HEK293 (cell line): ENCODE results near the gene PSRC1.

Source experiments
- CTCF ChIA-PET: fragments of 350-600 bp; formaldehyde crosslinking; extraction: SDS; loops from one replicate; lab custom pipeline; 2021; ENCODE audit warnings: antibody characterized with exemption; lab: Yijun Ruan, JAX
- POLR2A ChIA-PET: fragments of 300-600 bp; formaldehyde crosslinking; extraction: SDS; loops from one replicate; lab custom pipeline; 2020; ENCODE audit warnings: antibody characterized with exemption, inconsistent platforms; lab: Yijun Ruan, JAX
- H3K27ac ChIP-seq: fragments of 200-500 bp; sonication (Bioruptor generic); 2 replicates; pipeline ENCODE4 v1.5.1; 2014; ENCODE audit warnings: low read depth, low read length, control low read depth, inconsistent platforms; ENCODE audit errors: extremely low read depth
- H3K36me3 ChIP-seq, 2 experiments: fragments of 200-500 bp in 1 of 2; sonication (Bioruptor generic) in 1 of 2; 1 replicate in 1 of 2; 2 replicates in 1 of 2; pipeline ENCODE4 v1.5.1; 2014 to 2017; ENCODE audit warnings: inconsistent platforms in 2 of 2, low read length in 2 of 2; ENCODE audit not compliant: control insufficient read depth in 2 of 2, insufficient read depth in 1 of 2
- H3K4me1 ChIP-seq: fragments of 200-500 bp; sonication (Bioruptor generic); 2 replicates; pipeline ENCODE4 v1.5.1; 2014; ENCODE audit warnings: mild to moderate bottlenecking, low read length, inconsistent platforms; ENCODE audit not compliant: control insufficient read depth, insufficient read depth
- H3K4me3 ChIP-seq: 2 replicates; pipeline ENCODE4 v1.5.1; 2011; ENCODE audit warnings: low read depth, mild to moderate bottlenecking, control low read depth, low read length, moderate library complexity
- H3K9me3 ChIP-seq: fragments of 200-500 bp; sonication (Bioruptor generic); 2 replicates; pipeline ENCODE4 v1.5.1; 2014; ENCODE audit warnings: low read depth, low read length, inconsistent platforms; ENCODE audit not compliant: control insufficient read depth, insufficient read depth
- MEIS1 ChIP-seq: sonication (generic); formaldehyde crosslinking; IDR thresholded peaks from 2 replicates; pipeline ENCODE4 v1.8.1; 2022; ENCODE audit warnings: missing genetic modification reagents, mild to moderate bottlenecking, borderline replicate concordance
- YY1 ChIP-seq: fragments of 450-650 bp; formaldehyde crosslinking; IDR thresholded peaks from 2 replicates; pipeline ENCODE4 v1.5.1; 2018; ENCODE audit warnings: missing biosample characterization, missing genetic modification characterization
- ZFHX2 ChIP-seq: fragments of 450-650 bp; formaldehyde crosslinking; conservative IDR thresholded peaks from 2 replicates; pipeline ENCODE4 v1.5.1; 2016; ENCODE audit warnings: missing biosample characterization, missing genetic modification characterization
- ZIC2 ChIP-seq: fragments of 450-650 bp; formaldehyde crosslinking; IDR thresholded peaks from 2 replicates; pipeline ENCODE4 v1.5.1; 2016; ENCODE audit warnings: missing biosample characterization, missing genetic modification characterization
- ZNF114 ChIP-seq: fragments of 450-650 bp; formaldehyde crosslinking; IDR thresholded peaks from 2 replicates; pipeline ENCODE4 v1.5.0; 2017; ENCODE audit warnings: missing biosample characterization, missing genetic modification characterization
- ZNF133 ChIP-seq: fragments of 450-650 bp; formaldehyde crosslinking; IDR thresholded peaks from 2 replicates; pipeline ENCODE4 v1.5.1; 2016; ENCODE audit warnings: missing biosample characterization, missing genetic modification characterization
- ZNF239 ChIP-seq: fragments of 450-650 bp; formaldehyde crosslinking; IDR thresholded peaks from 2 replicates; pipeline ENCODE4 v1.5.1; 2016; ENCODE audit warnings: missing biosample characterization, missing genetic modification characterization
- ZNF248 ChIP-seq: fragments of 450-650 bp; formaldehyde crosslinking; IDR thresholded peaks from 2 replicates; pipeline ENCODE4 v1.5.1; 2017; ENCODE audit warnings: missing biosample characterization, missing genetic modification characterization
- ZNF510 ChIP-seq: fragments of 450-650 bp; formaldehyde crosslinking; IDR thresholded peaks from 2 replicates; pipeline ENCODE4 v1.5.1; 2018; ENCODE audit warnings: mild to moderate bottlenecking, missing genetic modification characterization, missing biosample characterization; ENCODE audit not compliant: insufficient replicate concordance
- ZNF623 ChIP-seq: fragments of 450-650 bp; formaldehyde crosslinking; IDR thresholded peaks from 2 replicates; pipeline ENCODE4 v1.5.1; 2016; ENCODE audit warnings: missing biosample characterization, missing genetic modification characterization
- ZNF76 ChIP-seq: fragments of 450-650 bp; formaldehyde crosslinking; IDR thresholded peaks from 2 replicates; pipeline ENCODE4; 2016; ENCODE audit warnings: low read depth, missing biosample characterization, missing genetic modification characterization, borderline replicate concordance
- ZSCAN23 ChIP-seq: fragments of 450-650 bp; formaldehyde crosslinking; IDR thresholded peaks from 2 replicates; pipeline ENCODE4 v1.5.1; 2016; ENCODE audit warnings: missing biosample characterization, missing genetic modification characterization
- TF ChIP-seq, protein P1 (sequence below): fragments of 450-650 bp; formaldehyde crosslinking; IDR thresholded peaks from 2 replicates; pipeline ENCODE4 v1.5.1; 2016; ENCODE audit warnings: missing biosample characterization, missing genetic modification characterization
- TF ChIP-seq, protein P2 (sequence below): fragments of 450-650 bp; formaldehyde crosslinking; IDR thresholded peaks from 2 replicates; pipeline ENCODE4 v1.5.1; 2016; ENCODE audit warnings: missing biosample characterization, missing genetic modification characterization
- TF ChIP-seq, protein P3 (sequence below): fragments of 450-650 bp; formaldehyde crosslinking; IDR thresholded peaks from 2 replicates; pipeline ENCODE4 v1.5.1; 2017; ENCODE audit warnings: missing biosample characterization, missing genetic modification characterization
- TF ChIP-seq, protein P4 (sequence below): fragments of 450-650 bp; formaldehyde crosslinking; IDR thresholded peaks from 2 replicates; pipeline ENCODE4 v1.5.1; 2016; ENCODE audit warnings: missing biosample characterization, missing genetic modification characterization
- TF ChIP-seq, protein P5 (sequence below): fragments of 450-650 bp; formaldehyde crosslinking; IDR thresholded peaks from 2 replicates; pipeline ENCODE4 v1.5.1; 2016; ENCODE audit warnings: missing biosample characterization, missing genetic modification characterization

The PSRC1 gene

DNA sequence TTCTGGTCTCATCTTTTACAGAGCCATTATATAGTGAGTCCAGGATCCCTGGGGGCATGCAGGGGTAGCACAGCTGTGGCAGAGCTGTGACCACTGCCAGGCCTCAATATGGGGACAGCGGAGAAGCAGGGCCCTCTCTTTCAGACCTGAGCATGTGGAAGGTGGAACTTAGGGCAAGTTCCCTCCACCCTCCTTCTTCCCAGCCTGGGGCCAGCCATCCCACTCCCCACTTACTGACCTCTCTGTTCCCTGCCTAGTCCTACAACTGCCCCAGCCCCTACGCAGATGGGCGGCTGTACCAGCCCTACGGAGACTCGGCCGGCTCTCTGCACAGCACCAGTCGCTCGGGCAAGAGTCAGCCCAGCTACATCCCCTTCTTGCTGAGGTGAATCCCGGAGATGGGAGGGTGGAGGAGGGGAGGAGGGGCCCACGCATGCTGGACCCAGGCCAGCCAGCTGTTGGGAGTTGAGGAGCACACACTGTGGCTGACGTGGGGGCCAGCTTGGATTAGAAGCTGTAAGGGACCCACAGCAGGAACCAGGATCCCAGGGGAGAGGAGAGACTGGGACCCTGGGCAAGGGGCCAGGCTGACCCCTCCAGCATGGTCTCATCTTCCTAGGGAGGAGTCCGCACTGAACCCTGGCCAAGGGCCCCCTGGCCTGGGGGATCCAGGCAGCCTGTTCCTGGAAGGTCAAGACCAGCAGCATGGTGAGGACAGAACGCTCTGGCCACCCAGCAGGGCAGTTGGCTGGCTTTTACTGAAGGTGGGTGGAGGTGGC lies 10.7 kb downstream of the PSRC1 start:
- H3K36me3 ChIP-seq: peaks cover 0 to 64% of the 10 kb centered on the region in 2 experiments; a peak in 1 of 3 replicates
- TF ChIP-seq ZNF133 (tag by site-specific recombination): no peak
- peak; percentile 25; the same call in 1 of the 2 replicates for TF ChIP-seq ZFHX2
- TF ChIP-seq, protein P1, sequence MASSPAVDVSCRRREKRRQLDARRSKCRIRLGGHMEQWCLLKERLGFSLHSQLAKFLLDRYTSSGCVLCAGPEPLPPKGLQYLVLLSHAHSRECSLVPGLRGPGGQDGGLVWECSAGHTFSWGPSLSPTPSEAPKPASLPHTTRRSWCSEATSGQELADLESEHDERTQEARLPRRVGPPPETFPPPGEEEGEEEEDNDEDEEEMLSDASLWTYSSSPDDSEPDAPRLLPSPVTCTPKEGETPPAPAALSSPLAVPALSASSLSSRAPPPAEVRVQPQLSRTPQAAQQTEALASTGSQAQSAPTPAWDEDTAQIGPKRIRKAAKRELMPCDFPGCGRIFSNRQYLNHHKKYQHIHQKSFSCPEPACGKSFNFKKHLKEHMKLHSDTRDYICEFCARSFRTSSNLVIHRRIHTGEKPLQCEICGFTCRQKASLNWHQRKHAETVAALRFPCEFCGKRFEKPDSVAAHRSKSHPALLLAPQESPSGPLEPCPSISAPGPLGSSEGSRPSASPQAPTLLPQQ (tag by site-specific recombination): peak; percentile 22; the same call in 1 of the 2 replicates
- TF ChIP-seq ZIC2 (tag by site-specific recombination): peak; percentile 41; the same call in 1 of the 2 replicates
- TF ChIP-seq, all 188 proteins: peak for 3
- Histone ChIP-seq H3K27ac (no peak overlapping the region), H3K9me3 (no peaks in the 10 kb centered on the region), H3K4me1 (peaks cover 7% of the 10 kb centered on the region), H3K4me3 (no peak overlapping the region)
- ChIA-PET CTCF (interaction anchor here (1.4 to 1.8 kb wide), 2 partner anchors 8 to 126 kb away, joined by 7 to 9 read pairs; partner anchors contain the start of gene SORT1), POLR2A (no interaction called here)

DNA sequence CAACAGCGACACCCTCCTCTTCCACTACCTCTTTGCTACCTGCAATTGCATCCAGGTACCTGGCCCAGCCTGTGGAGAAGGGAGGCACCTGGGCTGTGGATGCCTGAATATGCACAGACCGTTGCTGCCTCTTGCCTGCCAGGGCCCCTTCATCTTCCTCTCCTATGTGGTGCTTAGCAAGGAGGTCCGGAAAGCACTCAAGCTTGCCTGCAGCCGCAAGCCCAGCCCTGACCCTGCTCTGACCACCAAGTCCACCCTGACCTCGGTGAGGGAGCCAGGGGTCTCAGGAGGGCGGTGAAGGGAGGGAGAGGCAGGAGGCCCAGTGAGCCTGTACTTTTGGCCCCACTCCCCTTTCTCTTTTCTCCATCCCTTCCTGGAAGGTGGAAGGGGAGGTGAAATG lies 11.5 kb downstream of the PSRC1 start:
- POLR2A ChIA-PET: no interaction called here
- peaks cover 7% of the 10 kb centered on the region for H3K4me1 ChIP-seq
- no peak overlapping the region for H3K27ac ChIP-seq
- H3K36me3 ChIP-seq: peaks cover 0 to 67% of the 10 kb centered on the region in 2 experiments; a peak in 1 of 3 replicates
- CTCF ChIA-PET: no interaction called here
- H3K9me3 ChIP-seq: no peaks in the 10 kb centered on the region
- no peak overlapping the region for H3K4me3 ChIP-seq
- TF ChIP-seq, protein P2, sequence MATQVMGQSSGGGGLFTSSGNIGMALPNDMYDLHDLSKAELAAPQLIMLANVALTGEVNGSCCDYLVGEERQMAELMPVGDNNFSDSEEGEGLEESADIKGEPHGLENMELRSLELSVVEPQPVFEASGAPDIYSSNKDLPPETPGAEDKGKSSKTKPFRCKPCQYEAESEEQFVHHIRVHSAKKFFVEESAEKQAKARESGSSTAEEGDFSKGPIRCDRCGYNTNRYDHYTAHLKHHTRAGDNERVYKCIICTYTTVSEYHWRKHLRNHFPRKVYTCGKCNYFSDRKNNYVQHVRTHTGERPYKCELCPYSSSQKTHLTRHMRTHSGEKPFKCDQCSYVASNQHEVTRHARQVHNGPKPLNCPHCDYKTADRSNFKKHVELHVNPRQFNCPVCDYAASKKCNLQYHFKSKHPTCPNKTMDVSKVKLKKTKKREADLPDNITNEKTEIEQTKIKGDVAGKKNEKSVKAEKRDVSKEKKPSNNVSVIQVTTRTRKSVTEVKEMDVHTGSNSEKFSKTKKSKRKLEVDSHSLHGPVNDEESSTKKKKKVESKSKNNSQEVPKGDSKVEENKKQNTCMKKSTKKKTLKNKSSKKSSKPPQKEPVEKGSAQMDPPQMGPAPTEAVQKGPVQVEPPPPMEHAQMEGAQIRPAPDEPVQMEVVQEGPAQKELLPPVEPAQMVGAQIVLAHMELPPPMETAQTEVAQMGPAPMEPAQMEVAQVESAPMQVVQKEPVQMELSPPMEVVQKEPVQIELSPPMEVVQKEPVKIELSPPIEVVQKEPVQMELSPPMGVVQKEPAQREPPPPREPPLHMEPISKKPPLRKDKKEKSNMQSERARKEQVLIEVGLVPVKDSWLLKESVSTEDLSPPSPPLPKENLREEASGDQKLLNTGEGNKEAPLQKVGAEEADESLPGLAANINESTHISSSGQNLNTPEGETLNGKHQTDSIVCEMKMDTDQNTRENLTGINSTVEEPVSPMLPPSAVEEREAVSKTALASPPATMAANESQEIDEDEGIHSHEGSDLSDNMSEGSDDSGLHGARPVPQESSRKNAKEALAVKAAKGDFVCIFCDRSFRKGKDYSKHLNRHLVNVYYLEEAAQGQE (tag by site-specific recombination): no peak
- TF ChIP-seq ZNF510 (tag by site-specific recombination): no peak
- TF ChIP-seq, protein P3, sequence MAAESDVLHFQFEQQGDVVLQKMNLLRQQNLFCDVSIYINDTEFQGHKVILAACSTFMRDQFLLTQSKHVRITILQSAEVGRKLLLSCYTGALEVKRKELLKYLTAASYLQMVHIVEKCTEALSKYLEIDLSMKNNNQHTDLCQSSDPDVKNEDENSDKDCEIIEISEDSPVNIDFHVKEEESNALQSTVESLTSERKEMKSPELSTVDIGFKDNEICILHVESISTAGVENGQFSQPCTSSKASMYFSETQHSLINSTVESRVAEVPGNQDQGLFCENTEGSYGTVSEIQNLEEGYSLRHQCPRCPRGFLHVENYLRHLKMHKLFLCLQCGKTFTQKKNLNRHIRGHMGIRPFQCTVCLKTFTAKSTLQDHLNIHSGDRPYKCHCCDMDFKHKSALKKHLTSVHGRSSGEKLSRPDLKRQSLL (tag by site-specific recombination): no peak
- TF ChIP-seq, protein P4, sequence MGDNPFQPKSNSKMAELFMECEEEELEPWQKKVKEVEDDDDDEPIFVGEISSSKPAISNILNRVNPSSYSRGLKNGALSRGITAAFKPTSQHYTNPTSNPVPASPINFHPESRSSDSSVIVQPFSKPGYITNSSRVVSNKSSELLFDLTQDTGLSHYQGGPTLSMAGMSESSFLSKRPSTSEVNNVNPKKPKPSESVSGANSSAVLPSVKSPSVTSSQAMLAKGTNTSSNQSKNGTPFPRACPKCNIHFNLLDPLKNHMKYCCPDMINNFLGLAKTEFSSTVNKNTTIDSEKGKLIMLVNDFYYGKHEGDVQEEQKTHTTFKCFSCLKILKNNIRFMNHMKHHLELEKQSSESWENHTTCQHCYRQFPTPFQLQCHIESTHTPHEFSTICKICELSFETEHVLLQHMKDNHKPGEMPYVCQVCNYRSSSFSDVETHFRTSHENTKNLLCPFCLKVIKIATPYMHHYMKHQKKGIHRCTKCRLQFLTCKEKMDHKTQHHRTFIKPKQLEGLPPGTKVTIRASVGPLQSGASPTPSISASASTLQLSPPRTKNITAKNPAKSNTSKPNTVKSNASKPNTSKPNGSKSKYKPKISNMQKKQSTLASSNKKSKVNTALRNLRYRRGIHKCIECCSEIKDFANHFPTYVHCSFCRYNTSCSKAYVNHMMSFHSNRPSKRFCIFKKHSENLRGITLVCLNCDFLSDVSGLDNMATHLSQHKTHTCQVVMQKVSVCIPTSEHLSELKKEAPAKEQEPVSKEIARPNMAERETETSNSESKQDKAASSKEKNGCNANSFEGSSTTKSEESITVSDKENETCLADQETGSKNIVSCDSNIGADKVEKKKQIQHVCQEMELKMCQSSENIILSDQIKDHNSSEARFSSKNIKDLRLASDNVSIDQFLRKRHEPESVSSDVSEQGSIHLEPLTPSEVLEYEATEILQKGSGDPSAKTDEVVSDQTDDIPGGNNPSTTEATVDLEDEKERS (tag by site-specific recombination): no peak
- no peak for TF ChIP-seq MEIS1
- no peak for TF ChIP-seq ZSCAN23
- TF ChIP-seq, protein P5, sequence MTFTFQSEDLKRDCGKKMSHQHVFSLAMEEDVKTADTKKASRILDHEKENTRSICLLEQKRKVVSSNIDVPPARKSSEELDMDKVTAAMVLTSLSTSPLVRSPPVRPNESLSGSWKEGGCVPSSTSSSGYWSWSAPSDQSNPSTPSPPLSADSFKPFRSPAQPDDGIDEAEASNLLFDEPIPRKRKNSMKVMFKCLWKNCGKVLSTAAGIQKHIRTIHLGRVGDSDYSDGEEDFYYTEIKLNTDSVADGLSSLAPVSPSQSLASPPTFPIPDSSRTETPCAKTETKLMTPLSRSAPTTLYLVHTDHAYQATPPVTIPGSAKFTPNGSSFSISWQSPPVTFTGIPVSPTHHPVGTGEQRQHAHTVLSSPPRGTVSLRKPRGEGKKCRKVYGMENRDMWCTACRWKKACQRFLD (tag by site-specific recombination): no peak
- TF ChIP-seq ZNF623 (tag by site-specific recombination): no peak
- TF ChIP-seq ZNF239 (tag by site-specific recombination): no peak
- TF ChIP-seq ZNF248 (tag by site-specific recombination): no peak
- TF ChIP-seq ZNF76 (tag by site-specific recombination): no peak
- TF ChIP-seq YY1 (tag by site-specific recombination): no peak
- no peak for TF ChIP-seq ZNF114 (tag by site-specific recombination)
